Endodermal cell (in vitro differentiated cells): ENCODE data around the gene OOSP4A. TPM values are rescaled to one million over a fixed set of nuclear protein-coding genes. Genes with fewer than 3 reads are reported as not detected.

ENCODE experiments used
- DNase-seq: peaks from one replicate; pipeline ENCODE4 v3.0.0-alpha.2; 2017
- H3K27ac ChIP-seq: 2 replicates; pipeline ENCODE4 v1.5.1; 2013; ENCODE audit warnings: mild to moderate bottlenecking, low read depth, low read length, moderate library complexity
- H3K27me3 ChIP-seq: 2 replicates; pipeline ENCODE4 v1.6.1; 2013; ENCODE audit warnings: mild to moderate bottlenecking, low read length, moderate library complexity; ENCODE audit not compliant: insufficient read depth, control insufficient read depth, poor library complexity, severe bottlenecking
- H3K36me3 ChIP-seq: 2 replicates; pipeline ENCODE4 v1.7.0; 2013; ENCODE audit warnings: mild to moderate bottlenecking, low read length, moderate library complexity; ENCODE audit not compliant: control insufficient read depth, insufficient read depth
- H3K4me1 ChIP-seq: one replicate; pipeline ENCODE4 v1.7.0; 2013; ENCODE audit warnings: low read length; ENCODE audit not compliant: control insufficient read depth, insufficient read depth
- H3K4me3 ChIP-seq: 2 replicates; pipeline ENCODE4 v1.5.1; 2013; ENCODE audit warnings: mild to moderate bottlenecking, low read length, moderate library complexity
- H3K9ac ChIP-seq: 2 replicates; pipeline ENCODE4 v1.6.1; 2013; ENCODE audit warnings: mild to moderate bottlenecking, low read length, moderate library complexity; ENCODE audit not compliant: poor library complexity, severe bottlenecking; ENCODE audit errors: extremely low read depth
- H3K9me3 ChIP-seq: 2 replicates; pipeline ENCODE4 v1.6.1; 2013; ENCODE audit warnings: mild to moderate bottlenecking, low read length, moderate library complexity; ENCODE audit not compliant: control insufficient read depth
- H3K27ac Mint-ChIP-seq: 2 replicates; pipeline ENCODE4 v1.8.0; 2020; ENCODE audit warnings: mixed read lengths
- H3K27me3 Mint-ChIP-seq: 2 replicates; pipeline ENCODE4 v1.8.0; 2021; ENCODE audit warnings: mild to moderate bottlenecking, mixed read lengths; ENCODE audit not compliant: insufficient read depth
- H3K36me3 Mint-ChIP-seq: 2 replicates; pipeline ENCODE4 v1.8.0; 2020; ENCODE audit warnings: low read depth, mixed read lengths
- H3K4me1 Mint-ChIP-seq: 2 replicates; pipeline ENCODE4 v1.8.0; 2020; ENCODE audit warnings: mixed read lengths
- H3K4me3 Mint-ChIP-seq: 2 replicates; pipeline ENCODE4 v1.8.0; 2020; ENCODE audit warnings: mild to moderate bottlenecking, moderate library complexity, mixed read lengths
- H3K9me3 Mint-ChIP-seq: 2 replicates; pipeline ENCODE4 v1.8.0; 2020; ENCODE audit warnings: mild to moderate bottlenecking, mixed read lengths
- CTCF ChIP-seq: fragments of 200-600 bp; sonication (generic); conservative IDR thresholded peaks from 2 replicates; pipeline ENCODE4 v1.5.0; 2021; ENCODE audit warnings: antibody characterized with exemption, mild to moderate bottlenecking
- WGBS, 2 experiments: methylation state at CpG; one replicate each; pipeline versions ENCODE4 v1.1.5 to v1.1.7; 2013; ENCODE audit warnings: missing lambda C conversion rate in 2 of 2, mixed read lengths in 1 of 2; ENCODE audit not compliant: insufficient coverage in 1 of 2, insufficient read length in 1 of 2; 5-methylcytosine and 5-hydroxymethylcytosine counted together
- total RNA-seq, 2 donors: library from RNA; stranded (reverse); fragmentation: NEBNext Ultra II Directional in 1 of 2; extraction: Animal tissue kit (Norgen Biotek cat#: 25700) in 1 of 2; gene quantifications; 2 replicates in 1 of 2; 3 replicates in 1 of 2; pipeline ENCODE4 v1.2.1, GENCODE V29; 2021

OOSP4A gene
- total RNA-seq, 2 donors from 2014 or later = not detected

- Mint-ChIP-seq H3K27me3 (no peaks in the 10 kb centered on the region), H3K36me3 (no peaks in the 10 kb centered on the region)
Measured at GRCh38 chr11:59938718-59939117, 25.1 kb upstream of the OOSP4A start.

GRCh38 chr11:59939482-59939881 lies 24.4 kb upstream of the OOSP4A start:
- no peak overlapping the region for H3K27ac ChIP-seq
- H3K4me1 Mint-ChIP-seq = no peaks in the 10 kb centered on the region
- WGBS, 2 experiments = 82 to 89% methylated on average over 2 of the region's 2 CpGs
- peaks cover 8% of the 10 kb centered on the region for H3K9me3 ChIP-seq
- no peak overlapping the region for H3K27ac Mint-ChIP-seq
- no peaks in the 10 kb centered on the region for H3K27me3 ChIP-seq
- no peaks in the 10 kb centered on the region for H3K36me3 ChIP-seq
- H3K9me3 Mint-ChIP-seq = peaks cover 4% of the 10 kb centered on the region
- no peak overlapping the region for H3K4me3 ChIP-seq
- H3K9ac ChIP-seq = no peak overlapping the region
- no peaks in the 10 kb centered on the region for H3K4me1 ChIP-seq
- no peak overlapping the region for H3K4me3 Mint-ChIP-seq
- H3K36me3 Mint-ChIP-seq = no peaks in the 10 kb centered on the region
- no peak for DNase-seq
- no peaks in the 10 kb centered on the region for H3K27me3 Mint-ChIP-seq
- no peak for TF ChIP-seq CTCF

More at GRCh38 chr11:59938718-59939117, 25.1 kb upstream of the OOSP4A start:
- no peak for DNase-seq
- Histone ChIP-seq H3K4me3 (no peak overlapping the region), H3K9ac (no peak overlapping the region), H3K27me3 (no peaks in the 10 kb centered on the region), H3K4me1 (no peaks in the 10 kb centered on the region), H3K27ac (no peak overlapping the region), H3K36me3 (no peaks in the 10 kb centered on the region), H3K9me3 (peaks cover 5% of the 10 kb centered on the region)
- no peak for TF ChIP-seq CTCF
- Mint-ChIP-seq H3K4me1 (no peaks in the 10 kb centered on the region), H3K27ac (no peak overlapping the region), H3K9me3 (peaks cover 4% of the 10 kb centered on the region), H3K4me3 (no peak overlapping the region)
- 92% methylated on average over 3 of the region's 3 CpGs; no CpG with 5 or more reads in 1 of the 2 experiments for WGBS, 2 experiments

GRCh38 chr11:59941091-59941490 lies 22.7 kb upstream of the OOSP4A start:
- H3K9ac ChIP-seq = no peak overlapping the region
- H3K36me3 Mint-ChIP-seq = no peaks in the 10 kb centered on the region

More at GRCh38 chr11:59941091-59941490, 22.7 kb upstream of the OOSP4A start:
- Histone ChIP-seq H3K9me3 (peaks cover 8% of the 10 kb centered on the region), H3K4me1 (no peaks in the 10 kb centered on the region), H3K4me3 (no peak overlapping the region), H3K27ac (no peak overlapping the region), H3K27me3 (no peaks in the 10 kb centered on the region), H3K36me3 (no peaks in the 10 kb centered on the region)
- Mint-ChIP-seq H3K9me3 (peaks cover 12% of the 10 kb centered on the region), H3K4me3 (no peak overlapping the region), H3K27ac (no peak overlapping the region), H3K4me1 (no peaks in the 10 kb centered on the region), H3K27me3 (no peaks in the 10 kb centered on the region)
- 86 to 100% methylated on average over 2 to 4 of the region's 4 CpGs for WGBS, 2 experiments
- DNase-seq = no peak
- no peak for TF ChIP-seq CTCF
